ENCODE measurements around the gene MAPKAPK2.

GRCh38 chr1:206705191-206705590, 20.5 kb downstream of the MAPKAPK2 start:
- TF ChIP-seq CTCF (IDR thresholded peaks at IDR 0.05): no peak
- no peak for TF ChIP-seq POLR2A (IDR thresholded peaks at IDR 0.05)

Measured in adrenal gland (tissue), 5 donors.